Kidney epithelial cell (primary cell): ENCODE measurements around the gene AKAP13. TPM values are rescaled to one million over a fixed set of nuclear protein-coding genes. Genes with fewer than 3 reads are reported as not detected.
"Not testable (repeated sequence)": the region's sequence is repeated elsewhere in the genome, so short reads cannot be mapped to it uniquely, and the experiment has no call there.

Experiments
- DNase-seq: peaks from one replicate; pipeline ENCODE4 v3.0.0-alpha.2; 2010; ENCODE audit warnings: low read depth
- H3K27me3 ChIP-seq: 2 replicates; pipeline ENCODE4 v1.6.0; 2011; ENCODE audit warnings: low read length; ENCODE audit not compliant: control insufficient read depth, insufficient read depth
- H3K36me3 ChIP-seq: 2 replicates; pipeline ENCODE4 v1.5.1; 2011; ENCODE audit warnings: low read length; ENCODE audit not compliant: control insufficient read depth, insufficient read depth
- H3K4me3 ChIP-seq: 2 replicates; pipeline ENCODE4 v1.5.1; 2011; ENCODE audit warnings: low read depth, mild to moderate bottlenecking, control low read depth, low read length
- total RNA-seq: library from RNA; depleted of rRNA; stranded (reverse); fragments of >200 nt; gene quantifications from 2 replicates; pipeline ENCODE4 v1.2.3, GENCODE V29; 2015
- TF ChIP-seq, protein P1 (sequence below): IDR thresholded peaks from 2 replicates; pipeline ENCODE4 v1.5.1; 2011; ENCODE audit warnings: mild to moderate bottlenecking, moderate library complexity, low read length, control low read depth, inconsistent platforms; ENCODE audit not compliant: insufficient read depth, poor library complexity, severe bottlenecking

Gene AKAP13
- total RNA-seq, 1 donor from 2014 or later = 54.0 TPM

- no peak for DNase-seq
- H3K4me3 ChIP-seq = no peak overlapping the region
- H3K36me3 ChIP-seq = no peaks in the 10 kb centered on the region
- TF ChIP-seq, protein P1, sequence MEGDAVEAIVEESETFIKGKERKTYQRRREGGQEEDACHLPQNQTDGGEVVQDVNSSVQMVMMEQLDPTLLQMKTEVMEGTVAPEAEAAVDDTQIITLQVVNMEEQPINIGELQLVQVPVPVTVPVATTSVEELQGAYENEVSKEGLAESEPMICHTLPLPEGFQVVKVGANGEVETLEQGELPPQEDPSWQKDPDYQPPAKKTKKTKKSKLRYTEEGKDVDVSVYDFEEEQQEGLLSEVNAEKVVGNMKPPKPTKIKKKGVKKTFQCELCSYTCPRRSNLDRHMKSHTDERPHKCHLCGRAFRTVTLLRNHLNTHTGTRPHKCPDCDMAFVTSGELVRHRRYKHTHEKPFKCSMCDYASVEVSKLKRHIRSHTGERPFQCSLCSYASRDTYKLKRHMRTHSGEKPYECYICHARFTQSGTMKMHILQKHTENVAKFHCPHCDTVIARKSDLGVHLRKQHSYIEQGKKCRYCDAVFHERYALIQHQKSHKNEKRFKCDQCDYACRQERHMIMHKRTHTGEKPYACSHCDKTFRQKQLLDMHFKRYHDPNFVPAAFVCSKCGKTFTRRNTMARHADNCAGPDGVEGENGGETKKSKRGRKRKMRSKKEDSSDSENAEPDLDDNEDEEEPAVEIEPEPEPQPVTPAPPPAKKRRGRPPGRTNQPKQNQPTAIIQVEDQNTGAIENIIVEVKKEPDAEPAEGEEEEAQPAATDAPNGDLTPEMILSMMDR = no peak
- H3K27me3 ChIP-seq = no peaks in the 10 kb centered on the region
These were observed 45.0 kb upstream of the AKAP13 start for GRCh38 chr15:85335193-85335942.

- Histone ChIP-seq H3K4me3 (no peak overlapping the region), H3K27me3 (no peaks in the 10 kb centered on the region), H3K36me3 (no peaks in the 10 kb centered on the region)
- TF ChIP-seq, protein P1 = no peak
- no peak for DNase-seq
These were observed 43.5 kb upstream of the AKAP13 start for GRCh38 chr15:85336880-85337279.

DNA sequence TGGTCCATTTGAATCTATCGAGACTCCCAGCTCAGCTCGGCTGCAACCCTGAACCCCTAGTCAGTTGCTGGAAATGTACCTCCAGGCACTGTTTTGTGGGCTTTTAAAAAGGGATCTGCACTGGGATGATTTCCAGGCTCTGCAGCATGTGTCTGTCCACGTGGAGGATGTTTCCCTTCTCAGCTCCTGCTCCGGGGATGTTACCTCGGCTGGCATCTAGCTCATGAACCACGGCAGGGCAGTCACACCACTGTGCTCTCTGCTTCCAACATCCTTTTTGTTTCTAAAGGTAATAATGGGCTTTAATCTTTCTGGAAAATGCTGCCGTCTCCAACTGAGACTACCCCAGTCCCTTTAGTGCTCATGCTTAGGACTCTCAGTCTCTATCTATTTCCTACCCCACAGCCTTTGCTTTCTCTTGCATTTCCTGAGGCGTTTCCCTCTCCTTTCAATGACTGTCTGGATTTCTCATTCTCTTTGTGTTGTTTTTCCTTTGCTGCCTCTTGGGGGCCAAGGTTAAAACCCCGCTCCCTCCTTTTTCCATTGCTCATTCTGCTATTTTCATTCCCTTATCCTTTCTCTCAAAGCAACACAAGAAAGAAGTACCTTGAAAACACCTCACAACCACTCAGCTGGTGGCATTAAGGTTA is 42.9 kb upstream of the AKAP13 start:
- Histone ChIP-seq H3K36me3 (no peaks in the 10 kb centered on the region), H3K27me3 (no peaks in the 10 kb centered on the region), H3K4me3 (no peak overlapping the region)
- TF ChIP-seq, protein P1 = no peak
- DNase-seq = no peak

GRCh38 chr15:85340321-85340665 is 40.1 kb upstream of the AKAP13 start:
- no peaks in the 10 kb centered on the region for H3K27me3 ChIP-seq
- TF ChIP-seq, protein P1 = no peak
- H3K4me3 ChIP-seq = no peak overlapping the region
- no peaks in the 10 kb centered on the region for H3K36me3 ChIP-seq
- DNase-seq = no peak

GRCh38 chr15:85340852-85341251 is 39.6 kb upstream of the AKAP13 start:
- DNase-seq = no peak
- TF ChIP-seq, protein P1 = no peak
- Histone ChIP-seq H3K27me3 (no peaks in the 10 kb centered on the region), H3K36me3 (no peaks in the 10 kb centered on the region), H3K4me3 (no peak overlapping the region)

- not testable (repeated sequence) for H3K4me3 ChIP-seq, H3K36me3 ChIP-seq, DNase-seq, H3K27me3 ChIP-seq
These were observed 38.2 kb upstream of the AKAP13 start for GRCh38 chr15:85342163-85342562.

- H3K27me3 ChIP-seq, H3K4me3 ChIP-seq, DNase-seq, H3K36me3 ChIP-seq: not testable (repeated sequence)
These were observed 37.0 kb upstream of the AKAP13 start for GRCh38 chr15:85343443-85343842.

DNA sequence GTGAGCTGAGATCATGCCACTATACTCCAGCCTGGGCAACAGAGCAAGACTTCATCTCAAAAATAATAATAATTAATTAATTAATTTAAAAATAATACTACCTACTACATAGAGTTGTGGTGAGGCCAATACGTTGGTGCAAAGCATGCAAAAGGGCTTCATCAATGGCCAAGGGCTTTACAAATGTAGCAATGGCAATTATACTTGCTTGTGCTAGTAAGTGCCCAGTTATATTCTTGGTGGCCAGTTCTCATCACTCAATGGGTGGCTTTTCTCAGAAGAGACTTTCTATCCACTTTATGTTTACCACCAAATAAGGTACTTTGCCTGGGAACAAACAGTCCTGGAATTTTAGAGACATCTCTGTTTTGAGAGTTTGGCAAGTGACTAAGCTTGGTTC is 36.2 kb upstream of the AKAP13 start:
- DNase-seq, H3K4me3 ChIP-seq, H3K36me3 ChIP-seq: not testable (repeated sequence)

GRCh38 chr15:85344653-85345114 is 35.7 kb upstream of the AKAP13 start:
- H3K4me3 ChIP-seq = not testable (repeated sequence)

More for the DNA sequence above, 36.2 kb upstream of the AKAP13 start:
- not testable (repeated sequence) for H3K27me3 ChIP-seq

More at GRCh38 chr15:85344653-85345114, 35.7 kb upstream of the AKAP13 start:
- not testable (repeated sequence) for H3K27me3 ChIP-seq, H3K36me3 ChIP-seq, DNase-seq
